Inflammatory macrophage treated with lipopolysaccharide for 4 hours (primary cell): ENCODE measurements around the gene SOSTDC1.
A peak's percentile ranks its signal among the peaks of the same experiment; 100 is the strongest.
"Not testable (repeated sequence)": the region's sequence is repeated elsewhere in the genome, so short reads cannot be mapped to it uniquely, and the experiment has no call there.

Experiments
- DNase-seq: peaks from one replicate; pipeline ENCODE4 v3.0.0-alpha.2; 2020

SOSTDC1 gene

DNA sequence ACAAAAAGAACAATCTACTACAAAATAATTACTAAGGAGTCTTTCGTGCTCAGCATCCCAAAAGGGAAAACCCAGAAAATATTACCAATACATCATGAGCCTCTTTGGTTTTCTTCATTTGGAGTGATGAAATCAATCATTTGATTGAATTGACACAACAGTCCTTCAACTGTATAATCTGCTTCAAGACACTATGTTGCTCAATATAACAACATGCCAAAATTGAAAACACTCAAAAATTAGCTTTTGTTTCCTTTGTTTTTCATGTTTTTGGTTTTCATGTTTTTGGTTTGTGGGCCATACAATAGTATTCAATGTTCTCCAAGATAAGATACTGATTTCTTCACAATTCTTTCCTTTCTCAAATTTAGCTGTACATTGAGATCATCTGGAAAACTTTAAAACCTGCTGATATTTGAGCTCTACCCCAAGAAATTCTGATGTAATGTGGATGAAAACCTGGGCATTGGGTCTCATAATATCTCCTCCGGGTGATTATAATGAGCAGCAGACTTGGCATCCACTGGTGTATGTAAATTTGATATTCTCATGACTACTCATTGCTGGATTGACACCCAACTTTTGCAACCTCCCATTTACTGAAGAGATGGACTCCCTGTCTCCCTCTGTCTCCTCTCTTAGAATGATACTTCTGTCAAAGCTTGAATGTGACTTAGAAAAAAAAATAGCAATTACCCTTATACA lies 4.6 kb downstream of the SOSTDC1 start:
- DNase-seq, result peak; percentile 3

DNA sequence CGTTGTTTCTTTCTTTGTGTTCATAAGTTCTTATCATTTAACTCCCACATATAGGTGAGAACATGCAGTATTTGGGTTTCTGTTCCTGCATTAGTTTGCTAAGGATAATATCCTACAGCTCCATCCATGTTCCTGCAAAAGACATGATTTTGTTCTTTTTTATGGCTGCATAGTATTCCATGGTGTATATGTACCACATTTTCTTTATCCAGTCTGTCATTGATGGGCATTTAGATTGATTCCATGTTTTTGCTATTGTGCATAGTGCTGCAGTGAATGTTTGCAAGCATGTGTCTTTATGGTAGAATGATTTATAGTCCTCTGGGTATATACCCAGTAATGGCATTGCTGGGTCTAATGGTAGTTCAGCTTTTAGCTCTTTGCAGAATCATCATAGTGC lies 9.2 kb downstream of the SOSTDC1 start:
- DNase-seq, result not testable (repeated sequence)

DNA sequence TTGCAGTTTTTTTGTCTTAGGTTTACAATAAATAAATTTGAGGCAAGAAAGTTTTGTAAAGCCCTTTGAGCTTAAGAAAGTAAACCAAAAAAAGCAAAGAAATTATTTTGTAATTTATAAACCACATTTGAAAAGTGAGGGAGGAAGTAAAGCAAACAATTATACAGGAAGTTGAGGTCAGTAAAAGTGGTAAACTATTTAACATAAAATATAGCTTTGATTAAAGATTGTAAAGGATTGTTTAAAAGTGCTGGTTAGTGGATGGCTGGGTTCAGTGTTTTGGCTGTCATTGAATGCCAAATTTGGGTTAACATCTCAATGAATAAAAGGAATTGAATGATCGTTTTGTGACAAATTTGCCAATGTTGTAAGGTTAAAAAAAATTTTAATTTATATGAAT lies 9.9 kb downstream of the SOSTDC1 start:
- no peak for DNase-seq

DNA sequence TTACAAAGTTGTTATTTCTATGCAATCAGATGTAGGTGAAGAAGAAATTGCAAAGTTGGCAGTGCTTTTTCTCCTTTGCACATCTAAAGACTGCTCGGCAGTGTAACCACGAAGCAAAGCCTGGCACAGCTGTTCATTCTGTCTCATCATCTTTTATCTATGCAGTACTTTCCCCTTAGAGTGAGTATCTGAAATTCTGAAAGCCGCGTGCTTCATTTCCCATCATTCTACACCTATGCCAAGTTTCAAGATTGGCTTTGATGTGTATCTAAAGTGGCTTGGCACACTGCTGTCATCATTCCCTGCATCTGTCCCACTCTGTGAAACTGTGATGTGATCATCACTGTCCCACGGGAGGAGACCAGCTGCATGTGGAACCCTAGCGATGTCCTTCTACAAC lies 15.2 kb downstream of the SOSTDC1 start:
- no peak for DNase-seq

DNA sequence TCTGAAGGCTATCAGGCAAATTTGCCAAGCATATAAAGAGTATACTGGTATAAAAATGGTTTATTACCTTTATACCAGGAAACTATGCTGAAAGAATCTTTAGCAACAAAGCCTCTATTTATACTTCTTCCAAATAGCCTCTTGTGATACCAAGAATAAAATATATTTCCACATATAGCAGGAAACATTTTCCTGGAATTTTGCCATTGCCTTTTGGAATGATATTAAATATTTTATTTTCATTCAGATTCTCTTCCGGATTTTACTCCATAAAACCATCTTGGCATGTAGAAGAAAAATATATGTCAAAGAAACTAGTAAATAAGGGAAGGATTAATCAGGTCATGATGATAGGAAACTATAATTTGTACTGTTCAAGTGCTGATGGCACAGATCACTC lies 17.7 kb downstream of the SOSTDC1 start:
- no peak for DNase-seq

DNA sequence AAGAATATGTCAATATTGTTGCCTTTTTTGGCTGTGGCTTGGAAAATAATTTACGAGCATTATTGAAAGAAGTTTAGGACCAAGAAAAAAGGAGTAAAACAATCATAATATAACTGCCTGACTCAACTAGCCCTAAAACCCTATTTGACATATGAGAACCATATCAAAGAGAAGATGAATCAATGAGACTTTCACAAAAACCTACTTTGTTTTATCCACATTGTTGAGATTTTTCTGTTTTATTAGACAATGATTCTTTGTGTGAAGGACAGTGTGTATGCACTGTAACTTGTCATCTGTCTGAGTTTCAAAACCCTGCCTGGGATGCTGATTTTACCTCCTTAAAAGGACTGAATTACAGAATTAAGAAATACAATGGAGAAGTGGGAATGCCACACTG lies 19.0 kb downstream of the SOSTDC1 start:
- DNase-seq, result no peak

DNA sequence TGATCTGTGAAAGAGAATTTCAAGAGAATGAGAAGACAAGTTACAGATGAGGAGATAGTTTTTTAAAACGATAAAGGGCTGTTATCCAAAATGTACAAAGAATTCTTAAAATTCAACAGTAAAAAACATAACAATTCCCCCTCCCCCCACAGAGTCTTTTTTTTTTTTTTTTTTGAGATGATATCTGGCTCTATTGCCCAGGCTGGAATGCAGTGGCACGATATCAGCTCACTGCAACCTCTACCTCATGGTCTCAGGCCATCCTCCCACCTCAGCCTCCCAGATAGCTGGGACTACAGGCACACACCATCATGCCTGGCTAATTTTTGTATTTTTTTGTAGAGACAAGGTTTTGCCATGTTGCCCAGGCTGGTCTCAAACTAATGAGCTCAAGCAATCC lies 21.7 kb downstream of the SOSTDC1 start:
- DNase-seq, result not testable (repeated sequence)

DNA sequence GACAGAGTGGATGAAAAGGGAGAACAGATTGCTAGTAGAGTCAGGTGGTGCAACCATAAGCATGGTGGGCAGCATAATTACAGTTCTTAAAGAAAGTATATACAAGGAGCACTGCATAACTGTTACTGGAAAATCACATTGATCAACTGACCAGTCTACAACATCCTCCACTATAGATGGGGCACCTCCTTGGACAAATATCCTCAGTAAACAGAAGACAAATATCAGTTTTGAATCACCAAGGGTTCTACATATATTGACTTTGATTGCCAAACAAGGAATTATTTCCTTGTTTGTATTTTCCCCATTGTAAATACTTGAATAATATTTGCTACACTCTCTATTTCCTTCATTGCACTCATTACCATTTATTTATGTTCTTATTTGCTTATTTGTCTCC lies 26.6 kb downstream of the SOSTDC1 start:
- no peak for DNase-seq

DNA sequence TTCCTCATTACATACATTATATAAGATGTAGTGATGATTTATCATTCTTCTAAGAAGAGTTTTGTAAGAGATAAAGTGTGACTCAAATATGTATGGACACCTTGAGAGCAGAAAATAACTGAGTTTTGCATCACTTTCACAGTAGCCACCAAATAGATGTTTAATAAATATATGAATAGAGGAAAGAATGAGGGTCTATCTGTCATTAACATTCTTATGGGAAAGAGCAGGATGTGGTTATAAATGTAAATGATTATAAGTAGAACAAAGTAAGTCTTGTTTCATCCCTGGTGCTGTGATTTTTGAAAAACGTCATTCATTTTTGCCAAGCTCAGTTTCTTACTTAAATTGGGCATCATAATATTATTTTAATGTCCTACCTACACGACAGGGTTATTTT lies 29.2 kb downstream of the SOSTDC1 start:
- no peak for DNase-seq

DNA sequence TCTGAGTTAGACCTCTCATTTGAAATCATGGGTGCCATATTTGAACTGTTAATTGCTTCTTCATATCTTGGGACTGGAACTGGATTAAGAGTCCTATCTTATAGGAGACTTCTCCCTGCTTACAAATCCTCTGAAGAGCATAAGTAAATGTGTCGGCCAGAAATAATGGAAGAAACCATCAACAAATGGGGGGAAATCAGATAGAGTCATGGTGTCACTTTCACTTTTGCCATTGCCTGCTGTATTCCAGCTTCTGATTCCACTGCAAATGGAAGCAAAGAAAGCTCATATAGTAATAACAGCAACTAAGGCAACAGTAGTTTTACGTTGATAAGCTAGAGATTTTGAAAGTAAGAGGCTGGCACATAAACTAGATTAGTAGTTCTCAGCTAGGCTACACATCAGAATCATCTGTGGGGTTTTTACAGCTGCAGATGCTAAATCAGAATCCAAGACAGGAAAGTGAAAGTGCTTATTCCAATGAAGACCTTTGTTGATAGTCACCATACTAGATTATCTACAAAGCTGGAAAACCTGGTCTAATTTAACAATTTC lies 31.9 kb downstream of the SOSTDC1 start:
- DNase-seq, result no peak

DNA sequence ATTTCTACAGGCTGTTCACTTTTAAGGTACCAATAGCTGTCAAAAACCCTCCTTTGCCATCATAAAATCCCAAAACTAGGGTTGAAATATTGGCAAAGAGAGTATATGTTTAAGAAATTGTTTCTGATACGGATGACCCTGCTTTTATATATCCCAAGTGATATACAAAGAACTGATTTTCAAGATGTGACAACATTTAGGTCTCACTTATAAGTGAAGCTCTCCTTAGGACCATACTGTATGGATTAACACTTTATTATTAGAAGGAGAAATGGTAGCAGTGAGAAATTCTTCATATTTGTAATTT lies 33.2 kb downstream of the SOSTDC1 start:
- DNase-seq, result no peak

DNA sequence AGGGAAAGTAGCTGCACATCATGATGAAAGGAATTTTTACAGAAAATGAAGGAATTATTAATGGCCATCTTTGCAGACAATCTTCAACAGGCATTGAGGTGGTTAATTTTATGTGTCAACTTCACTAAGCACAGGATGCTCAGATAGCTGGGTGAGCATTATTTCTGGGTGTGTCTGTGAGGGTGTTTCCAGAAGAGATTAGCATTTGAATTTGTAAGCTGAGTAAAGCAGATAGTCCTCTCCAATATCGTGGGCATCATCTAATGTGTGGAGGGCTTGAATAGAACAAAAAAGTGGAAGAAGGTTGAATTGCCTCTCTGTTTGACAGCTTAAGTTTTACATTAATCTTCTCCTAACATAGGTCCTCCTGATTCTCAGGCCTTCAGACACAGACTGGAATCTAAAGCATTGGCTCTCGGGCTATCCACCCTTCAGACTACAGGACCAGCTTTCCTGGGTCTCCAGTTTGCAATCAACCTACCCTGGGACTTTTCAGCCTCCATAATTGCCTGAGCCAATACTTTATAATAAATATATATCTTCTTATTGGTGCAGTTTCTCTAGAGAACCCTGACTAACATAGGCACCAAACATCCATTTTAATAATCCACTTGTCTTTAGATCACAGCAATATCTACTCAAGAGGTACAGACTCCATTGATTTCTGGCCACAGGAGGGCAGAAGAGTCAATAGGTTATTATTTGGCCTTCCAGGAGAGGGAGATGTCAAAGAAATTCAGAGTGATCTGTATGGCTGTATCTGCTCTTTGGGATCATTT lies 33.7 kb downstream of the SOSTDC1 start:
- peak; percentile 13 for DNase-seq

DNA sequence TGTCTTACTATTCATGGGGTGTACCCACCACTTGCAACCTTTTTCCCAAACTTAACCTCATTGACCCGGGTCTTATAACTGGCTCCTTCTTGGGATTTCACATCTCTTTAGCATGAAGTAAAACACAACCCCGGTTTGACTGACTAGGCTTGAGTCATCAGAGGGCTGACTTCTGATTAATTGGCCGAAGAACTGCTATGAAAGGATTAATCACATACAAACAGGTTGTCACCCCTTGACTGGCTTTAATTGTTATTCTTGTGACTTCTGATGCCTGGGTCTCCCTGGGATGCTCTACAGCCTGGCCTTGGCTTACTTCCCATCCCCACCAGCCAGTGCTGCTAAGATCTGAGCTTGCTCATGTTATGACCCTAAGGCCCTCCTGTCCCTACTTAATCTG lies 35.4 kb downstream of the SOSTDC1 start:
- no peak for DNase-seq

DNA sequence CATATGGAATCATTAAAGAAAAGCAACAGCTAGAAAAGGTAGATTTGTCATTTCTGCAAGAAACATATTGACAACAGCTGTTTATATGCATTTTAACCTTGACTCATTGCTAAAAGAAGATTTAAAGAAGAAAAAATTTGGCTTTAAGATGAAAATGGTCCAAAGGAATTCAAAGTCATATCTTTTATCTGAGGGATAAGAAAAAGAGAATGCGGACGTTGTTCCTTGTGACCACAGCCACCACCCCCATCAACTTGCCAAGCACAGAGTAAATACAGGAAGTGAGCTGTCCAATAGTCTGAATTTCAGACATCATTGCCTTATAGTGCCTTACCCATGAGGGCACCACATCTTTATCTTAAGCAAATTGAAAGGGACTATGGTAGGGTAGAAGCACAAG lies 36.9 kb downstream of the SOSTDC1 start:
- DNase-seq, result peak; percentile 22

DNA sequence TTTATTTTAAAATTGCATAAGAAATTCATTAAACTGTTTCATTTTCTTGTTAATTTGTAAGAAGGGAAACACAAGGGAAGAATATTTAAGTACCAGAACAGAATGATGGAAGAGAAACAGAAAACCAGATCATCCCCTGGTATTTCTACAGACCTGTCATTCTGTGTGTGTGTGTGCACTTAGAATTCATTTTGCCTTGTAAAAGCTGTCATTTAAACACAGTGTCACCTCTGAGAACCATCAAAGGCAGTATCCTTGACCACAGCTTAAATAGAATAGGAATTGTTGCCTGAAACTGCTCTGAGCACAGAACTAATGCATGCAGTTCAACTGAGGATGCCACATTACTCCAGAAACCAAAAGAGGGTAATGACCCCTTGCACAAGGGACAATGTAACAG lies 37.4 kb downstream of the SOSTDC1 start:
- no peak for DNase-seq

DNA sequence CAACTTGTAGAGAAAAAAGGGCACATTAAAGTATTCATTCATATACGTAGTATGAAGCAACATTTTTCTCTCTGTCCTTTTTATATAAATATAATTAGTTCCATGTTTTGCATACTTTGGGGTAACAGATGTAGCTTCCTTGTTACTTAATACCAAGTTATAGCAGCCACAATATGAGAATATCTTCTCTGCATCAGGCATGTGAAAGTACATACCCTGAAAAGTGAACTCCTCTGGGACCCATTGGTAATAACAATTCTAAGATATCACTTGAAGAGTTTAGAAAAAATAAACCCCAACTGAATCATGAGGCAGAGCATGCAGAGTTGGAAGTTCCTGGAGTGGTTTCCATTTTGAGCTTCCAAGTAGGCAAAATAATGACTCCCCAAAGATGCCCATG lies 41.8 kb downstream of the SOSTDC1 start:
- no peak for DNase-seq

DNA sequence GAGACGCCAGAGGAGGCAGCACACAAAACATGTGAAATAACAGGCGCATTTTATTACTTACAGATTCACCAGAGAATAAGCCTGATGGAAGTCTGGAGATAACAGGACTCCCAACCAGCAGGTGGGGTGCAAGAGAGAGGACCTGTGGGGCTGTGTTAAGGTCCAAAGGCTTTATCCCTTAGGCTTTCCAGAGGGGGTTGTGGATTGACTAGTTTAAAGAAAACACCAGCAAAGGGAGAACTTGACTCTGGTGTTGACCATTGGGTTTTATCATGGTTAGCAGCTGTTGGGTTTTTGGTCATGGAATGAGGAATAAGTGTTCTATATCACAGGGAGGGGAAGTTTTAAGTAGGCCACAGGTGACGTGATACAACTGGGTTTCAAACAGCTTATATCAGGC lies 42.6 kb downstream of the SOSTDC1 start:
- no peak for DNase-seq

DNA sequence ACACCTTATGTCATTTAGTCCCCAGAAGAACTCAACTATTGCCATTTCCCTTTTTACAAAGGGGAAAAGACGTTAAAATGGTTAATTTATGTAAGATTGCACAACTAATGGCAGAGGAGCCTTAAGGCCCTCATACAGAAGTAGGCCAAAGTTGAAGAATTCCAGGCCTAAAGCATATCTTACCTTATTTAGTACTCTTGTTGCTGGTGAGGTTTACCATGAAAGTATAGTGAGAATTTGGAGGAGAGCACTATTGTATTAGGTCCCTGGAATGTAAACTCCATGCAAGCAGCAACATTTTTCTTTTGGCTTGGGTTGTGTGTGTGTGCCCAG lies 43.5 kb downstream of the SOSTDC1 start:
- DNase-seq, result no peak

DNA sequence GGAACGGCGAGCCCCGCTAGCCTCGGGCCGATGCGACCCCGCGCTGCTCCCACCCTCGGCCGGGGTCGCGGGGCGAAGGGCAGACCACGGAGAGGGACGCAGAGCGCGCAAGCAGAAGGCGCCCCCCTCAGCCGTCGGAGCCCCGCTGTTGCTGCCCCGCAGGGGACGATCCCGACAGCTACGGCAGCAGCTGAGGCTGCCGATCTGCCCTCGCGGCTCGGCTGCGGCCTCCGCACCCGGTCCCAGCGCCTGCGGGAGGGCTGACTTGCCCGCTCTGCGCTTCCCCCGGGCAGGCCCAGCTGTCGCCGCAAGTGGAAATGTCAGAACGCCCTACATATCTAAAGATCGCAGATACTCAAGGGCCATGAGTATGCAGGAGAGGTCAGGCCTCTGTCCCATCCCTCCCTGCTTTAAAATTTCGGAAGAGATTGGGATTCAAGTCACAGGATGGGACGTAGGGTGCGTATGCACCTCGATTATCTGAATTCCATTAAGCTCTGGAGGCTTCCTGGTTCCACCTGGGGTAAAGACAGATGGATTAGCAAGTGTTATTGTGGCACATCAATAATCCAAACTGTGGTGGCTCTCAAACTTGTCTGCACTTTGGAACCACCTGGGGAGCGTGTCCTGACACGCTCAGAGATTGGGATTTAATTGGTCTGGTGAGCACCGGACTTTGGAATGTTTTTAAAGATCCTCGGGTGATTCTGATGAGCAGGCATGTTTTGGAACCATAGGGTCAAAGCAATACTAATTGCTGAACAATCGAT lies 44.0 kb downstream of the SOSTDC1 start, which contains the start of gene CRPPA:
TSS of gene CRPPA (minus strand) at position 206 of the 770 bp plus-strand sequence. CDS start 216 bp downstream, outside the sequence.
- peak; percentile 15 for DNase-seq

DNA sequence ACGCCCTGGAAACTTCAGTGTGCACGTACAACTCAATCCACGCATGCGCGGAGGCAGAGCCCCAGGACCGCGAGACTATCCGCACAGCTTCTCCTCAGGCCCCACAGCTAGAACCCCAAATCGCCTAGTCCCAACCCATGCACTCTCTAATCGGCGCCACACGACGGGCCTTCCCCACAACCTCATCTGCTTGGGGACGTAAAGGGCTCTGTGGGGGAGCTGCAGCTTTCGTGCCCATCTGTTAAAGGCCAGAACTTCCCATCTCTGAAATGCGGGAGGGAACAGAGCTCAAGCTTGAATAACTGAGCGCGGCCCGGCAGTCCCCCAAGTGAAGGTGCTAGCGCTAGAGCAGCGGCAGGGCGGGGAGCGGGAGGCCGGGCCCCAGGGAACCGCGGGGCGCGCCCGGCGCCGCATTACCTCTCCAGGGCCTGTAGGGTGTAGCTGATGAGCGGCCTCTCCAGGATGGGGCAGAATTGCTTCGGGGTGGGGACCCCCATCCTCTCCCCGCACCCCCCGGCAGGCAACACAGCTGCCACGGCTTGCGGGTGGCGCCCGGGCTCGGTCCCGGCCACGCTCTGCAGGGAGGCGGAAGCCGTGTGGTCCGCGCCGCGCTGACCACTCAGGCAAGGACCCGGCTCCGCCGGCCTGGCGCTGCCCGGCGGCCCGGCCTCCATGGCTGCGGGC lies 44.7 kb downstream of the SOSTDC1 start:
- DNase-seq, result peak; percentile 81

DNA sequence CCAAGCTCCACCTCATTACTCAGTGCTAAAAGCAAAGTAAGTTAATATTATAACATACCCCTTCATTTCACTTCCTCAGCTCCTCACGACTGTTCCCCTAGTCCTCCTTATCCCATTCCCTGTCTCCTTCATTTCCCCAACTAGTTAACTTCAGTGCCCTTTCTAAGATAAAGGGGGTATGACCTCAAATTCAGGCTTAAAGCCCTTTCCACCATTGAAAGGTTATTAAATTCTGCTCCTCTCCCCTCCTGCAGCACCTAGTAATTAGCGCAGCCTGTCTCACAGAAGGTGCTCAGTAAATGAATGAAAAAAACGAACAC lies 45.2 kb downstream of the SOSTDC1 start:
- DNase-seq, result no peak

DNA sequence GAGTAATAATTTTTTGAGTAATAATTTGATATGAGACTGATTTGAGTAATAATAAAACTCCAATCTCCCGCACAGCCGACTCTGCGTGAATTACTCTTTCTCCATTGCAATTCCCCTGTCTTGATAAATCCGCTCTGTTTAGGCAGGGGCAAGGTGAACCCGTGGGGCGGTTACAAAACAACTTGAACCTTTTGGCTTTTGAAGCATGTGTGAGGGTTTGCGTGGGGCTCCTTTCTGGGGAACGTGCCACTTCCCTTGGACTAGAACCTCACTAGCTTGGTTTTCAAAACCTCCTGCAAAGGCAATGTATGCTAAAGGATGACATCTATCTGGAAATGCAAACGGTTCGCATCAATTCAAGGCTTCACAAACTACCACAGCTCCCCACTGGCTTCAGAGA lies 45.7 kb downstream of the SOSTDC1 start:
- no peak for DNase-seq

DNA sequence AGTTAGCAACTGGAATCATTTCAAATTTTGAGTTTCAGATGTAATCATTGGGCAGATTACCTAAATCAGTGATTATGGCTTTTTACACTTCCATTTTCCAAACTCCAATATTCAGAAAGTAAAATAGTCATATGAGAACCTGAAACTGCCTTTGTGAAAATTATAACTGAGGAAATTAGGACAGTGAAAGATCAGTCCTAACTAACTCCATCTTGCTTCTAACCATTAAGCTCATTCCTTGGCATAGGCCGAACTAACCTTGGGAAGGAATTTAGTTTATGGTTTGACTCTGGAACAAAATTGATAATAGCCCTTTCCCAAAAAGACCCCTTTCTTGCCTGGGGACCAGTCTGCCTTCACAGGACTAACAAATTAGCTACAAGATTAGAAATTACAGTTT lies 46.4 kb downstream of the SOSTDC1 start:
- DNase-seq, result no peak
